ENCODE measurements around the gene CHEK2. TPM values are rescaled to one million over a fixed set of nuclear protein-coding genes. Genes with fewer than 3 reads are reported as not detected.
"Not testable (repeated sequence)": the region's sequence is repeated elsewhere in the genome, so short reads cannot be mapped to it uniquely, and the experiment has no call there.

Gene CHEK2
- total RNA-seq, 1 experiment from 2014 or later: 27.3 TPM

DNA sequence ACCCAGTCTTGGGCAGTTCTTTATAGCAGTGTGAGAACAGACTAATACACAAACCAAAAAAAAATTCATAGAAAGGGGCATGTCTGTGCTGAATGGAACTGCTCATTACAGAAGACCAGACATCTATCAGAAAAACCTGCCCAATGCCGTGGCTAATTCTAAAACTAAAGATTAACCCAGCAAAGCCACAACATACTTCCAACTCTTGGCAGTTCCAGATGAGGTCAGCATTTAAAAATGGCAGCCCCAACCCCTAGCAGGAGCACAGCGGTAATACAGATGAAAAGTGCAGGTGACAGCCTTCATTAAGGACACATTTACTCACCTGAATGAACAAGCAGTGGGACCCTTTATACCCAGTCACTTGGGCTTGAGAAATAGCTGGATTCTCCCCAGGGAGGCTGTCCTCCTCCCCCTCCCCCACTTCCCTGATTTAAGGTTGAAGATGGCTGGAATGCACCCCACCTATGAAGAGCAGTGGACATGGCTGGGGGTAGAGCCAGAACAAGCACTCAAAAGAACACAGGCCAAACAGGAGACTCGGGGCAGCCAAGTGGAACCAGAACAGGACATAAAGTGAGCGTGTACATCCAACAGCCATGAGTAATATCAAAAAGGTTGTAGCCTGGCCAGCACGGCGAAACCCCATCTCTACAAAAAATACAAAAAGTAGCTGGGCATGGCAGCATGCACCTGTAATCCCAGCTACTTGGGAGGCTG, 48.4 kb downstream of the CHEK2 start:
- not testable (repeated sequence) for DNase-seq (ENCODE audit: low spot score)

DNA sequence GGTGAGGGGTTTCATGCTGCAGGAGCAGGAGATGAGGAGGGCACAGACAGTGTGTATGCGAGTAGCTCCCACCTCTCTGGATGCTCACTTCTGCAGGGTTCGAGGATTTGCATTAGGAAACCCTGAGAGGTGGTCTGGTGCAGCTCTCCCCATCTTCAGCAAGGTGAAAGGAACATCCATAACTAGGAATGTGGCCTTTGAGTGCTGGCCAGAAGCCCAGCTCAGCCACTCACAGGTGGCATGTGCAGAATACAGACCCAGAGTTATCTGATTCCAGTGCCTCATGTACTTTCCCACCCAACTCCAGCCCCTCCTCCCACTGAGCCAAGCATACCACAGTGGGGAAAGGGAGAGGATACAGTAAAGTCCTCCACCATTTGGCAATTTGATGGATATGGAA, 51.8 kb downstream of the CHEK2 start:
- not testable (repeated sequence) for DNase-seq (ENCODE audit: low spot score)

DNA sequence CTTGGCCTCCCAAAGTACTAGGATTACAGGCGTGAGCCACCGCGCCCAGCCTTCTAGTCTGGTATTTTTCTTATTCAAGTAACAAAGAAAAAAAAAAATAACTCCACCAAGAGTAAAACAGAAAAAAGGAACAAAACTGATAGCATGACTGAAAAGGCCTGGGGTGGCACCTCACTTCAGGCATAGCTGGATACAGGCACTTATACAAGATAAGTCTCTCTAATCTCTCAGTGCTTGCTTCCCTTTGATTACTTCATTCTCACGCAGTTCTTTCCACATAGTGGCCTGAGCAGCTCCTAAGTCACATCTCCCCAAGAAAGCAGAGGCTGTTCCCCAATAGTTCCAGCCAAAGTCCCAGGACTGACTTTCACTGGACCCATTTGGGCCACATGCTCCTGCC, 58.7 kb downstream of the CHEK2 start:
- not testable (repeated sequence) for DNase-seq (ENCODE audit: low spot score)

DNA sequence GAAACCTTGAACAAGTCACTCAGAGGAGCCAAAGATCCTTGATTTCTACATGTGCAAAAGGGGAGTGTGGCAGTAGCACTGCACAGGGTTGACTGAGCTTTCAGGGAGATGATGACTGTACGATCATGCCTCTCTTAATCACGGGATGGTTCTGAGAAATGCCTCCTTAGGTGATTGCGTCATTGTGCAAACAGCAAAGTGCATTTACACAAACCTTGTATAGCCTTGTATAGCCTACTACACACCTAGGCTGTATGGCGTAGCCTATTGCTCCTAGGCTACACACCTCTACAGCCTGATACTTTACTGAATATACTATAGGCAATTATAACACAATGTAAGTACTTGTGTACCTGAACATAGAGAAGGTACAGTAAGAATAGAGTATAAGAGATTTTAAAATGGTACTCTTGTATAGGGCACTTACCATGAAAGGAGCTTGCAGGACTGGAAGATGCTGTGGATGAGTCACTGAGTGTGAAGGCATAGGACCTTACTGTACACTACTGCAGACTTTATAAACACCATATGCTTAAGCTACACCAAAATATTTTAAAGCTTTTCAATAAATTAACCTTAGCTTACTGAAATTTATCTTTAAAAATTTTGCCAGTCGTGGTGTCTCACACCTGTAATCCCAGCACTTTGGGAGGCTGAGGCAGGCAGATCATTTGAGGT, 60.7 kb downstream of the CHEK2 start:
- not testable (repeated sequence) for DNase-seq (ENCODE audit: low spot score)

DNA sequence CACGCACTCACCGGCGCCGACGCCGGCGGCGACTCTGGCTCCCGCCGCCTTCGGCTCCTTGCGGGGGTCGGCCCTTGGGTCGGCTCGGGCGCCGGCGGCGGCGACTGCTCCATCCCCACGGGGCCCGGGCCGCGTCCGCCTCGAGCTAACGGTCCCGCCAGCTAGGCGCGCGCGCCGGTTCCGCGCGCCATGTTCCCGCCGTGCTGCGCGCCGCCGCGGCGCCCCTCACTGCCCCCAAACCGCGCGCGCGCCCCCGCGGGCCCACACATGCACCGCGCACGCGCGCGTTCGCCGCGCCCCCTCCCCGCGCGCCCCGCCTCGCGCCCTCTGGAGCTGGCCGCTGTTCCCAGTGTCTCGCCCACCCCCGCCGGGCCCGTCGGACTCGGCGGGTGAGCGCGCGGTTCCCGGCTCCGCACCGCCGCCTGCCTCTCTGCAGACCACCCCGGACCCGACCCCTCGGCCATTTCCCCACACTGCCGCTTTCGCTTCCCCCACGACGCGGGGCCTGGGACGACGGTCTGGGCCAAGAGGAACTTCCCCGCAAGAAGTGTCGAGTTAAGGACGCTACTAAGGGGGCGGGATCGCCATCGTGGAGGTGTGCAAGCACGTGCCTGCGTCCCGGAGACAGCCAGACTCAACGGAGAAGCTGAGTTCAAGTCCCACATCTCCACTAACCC, 61.9 kb downstream of the CHEK2 start, which contains the start of gene TTC28:
TSS of gene TTC28 (minus strand) at position 230 of the 677 bp plus-strand sequence. CDS start at position 113, 117 bp downstream.
- not testable (repeated sequence) for DNase-seq (ENCODE audit: low spot score)

DNA sequence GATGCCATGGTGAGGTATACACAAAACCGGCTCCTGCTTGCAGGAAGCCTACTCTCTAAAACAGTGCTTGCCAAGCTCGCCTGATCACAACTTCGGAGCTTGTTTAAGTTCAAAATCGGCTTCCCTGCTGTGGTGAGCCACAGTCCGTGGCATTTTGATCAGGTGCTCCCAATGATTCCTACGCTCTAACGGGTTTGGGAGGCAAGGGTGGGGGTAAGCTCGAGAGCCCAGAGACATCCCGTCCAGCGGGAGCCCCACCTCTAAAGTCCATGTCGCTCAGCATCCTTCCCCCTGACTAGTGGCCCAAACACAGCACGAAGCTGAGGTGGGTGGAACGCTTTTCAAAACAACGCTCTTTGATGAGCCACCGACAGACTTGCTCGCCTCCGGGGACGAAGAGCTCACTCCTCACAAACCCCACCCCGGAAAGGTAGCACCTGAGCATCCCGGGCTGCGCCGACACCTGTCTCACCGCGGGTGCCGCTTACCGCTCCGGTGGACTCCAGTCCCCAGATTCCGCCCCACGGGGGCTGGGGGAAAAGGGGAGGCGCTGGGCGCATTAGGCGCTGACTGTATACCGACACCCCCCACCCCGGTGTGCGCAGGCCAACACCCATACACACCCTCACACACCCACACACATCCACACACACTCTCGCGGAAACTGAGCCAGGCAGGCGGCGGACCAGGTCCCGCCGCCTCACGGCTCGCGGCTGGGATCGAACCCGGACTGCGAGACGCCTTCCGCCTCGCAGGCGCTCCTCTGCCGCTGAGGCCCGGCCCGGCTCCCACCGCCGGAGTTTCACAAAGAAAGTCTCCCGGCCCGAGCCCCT, 62.6 kb downstream of the CHEK2 start:
- DNase-seq (ENCODE audit: low spot score): not testable (repeated sequence)

DNA sequence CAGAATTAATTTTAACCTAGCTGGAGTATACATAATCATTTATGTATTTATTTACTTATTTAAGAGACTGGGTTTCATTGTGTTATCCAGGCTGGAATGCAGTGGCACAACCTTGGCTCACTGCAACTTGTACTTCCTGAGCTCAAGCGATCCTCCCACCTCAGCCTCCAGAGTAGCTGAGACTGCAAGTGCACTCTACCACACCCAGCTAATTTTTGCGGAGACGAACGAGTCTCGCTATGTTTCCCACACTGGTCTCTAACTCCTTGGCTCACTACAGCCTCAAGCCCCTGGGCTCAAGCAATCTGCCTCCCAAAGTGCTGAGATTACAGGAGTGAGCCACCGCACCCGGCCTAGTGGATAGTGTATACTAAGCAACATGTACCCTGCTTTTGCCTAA, 63.5 kb downstream of the CHEK2 start:
- not testable (repeated sequence) for DNase-seq (ENCODE audit: low spot score)

DNA sequence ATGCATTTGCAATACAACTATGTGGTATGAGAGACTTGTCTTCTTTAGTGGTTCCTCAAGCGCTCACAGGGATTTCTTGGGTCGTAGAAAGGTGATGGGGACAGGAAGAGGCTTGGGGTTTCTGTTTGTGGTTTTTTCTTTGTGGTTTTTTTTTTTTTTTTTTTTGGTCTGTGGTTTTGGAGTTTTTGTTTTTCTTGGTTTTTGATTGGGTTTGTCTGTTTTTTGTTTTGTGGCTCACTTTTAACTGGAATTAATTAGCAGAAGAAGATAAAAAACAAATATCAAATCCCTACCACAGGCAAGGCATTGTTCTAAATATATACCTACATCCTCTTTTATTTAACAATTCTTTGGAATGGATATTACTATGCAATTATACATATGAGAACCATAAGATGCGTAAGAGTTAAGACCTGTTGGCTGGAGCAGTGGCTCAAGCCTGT, 67.5 kb downstream of the CHEK2 start:
- peak; percentile 51 for DNase-seq (ENCODE audit: low spot score)

DNA sequence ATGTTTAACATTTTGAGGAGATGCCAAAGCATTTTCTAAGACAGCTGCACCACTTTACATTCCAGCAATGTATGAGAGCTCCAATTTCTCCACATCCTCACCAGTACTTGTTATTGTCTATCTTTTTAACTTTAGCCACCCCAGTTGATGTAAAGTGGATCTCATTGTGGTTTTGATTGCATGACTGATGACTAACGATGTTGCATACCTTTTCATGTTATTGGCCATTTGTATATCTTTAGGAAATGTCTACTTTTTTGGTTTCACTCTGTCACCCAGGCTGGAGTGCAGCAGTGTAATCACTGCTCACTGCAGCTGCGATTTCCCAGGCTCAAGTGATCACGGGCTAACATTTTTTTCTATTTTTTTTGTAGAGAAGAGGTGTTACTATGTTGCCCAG, 70.9 kb downstream of the CHEK2 start:
- DNase-seq (ENCODE audit: low spot score): no peak

DNA sequence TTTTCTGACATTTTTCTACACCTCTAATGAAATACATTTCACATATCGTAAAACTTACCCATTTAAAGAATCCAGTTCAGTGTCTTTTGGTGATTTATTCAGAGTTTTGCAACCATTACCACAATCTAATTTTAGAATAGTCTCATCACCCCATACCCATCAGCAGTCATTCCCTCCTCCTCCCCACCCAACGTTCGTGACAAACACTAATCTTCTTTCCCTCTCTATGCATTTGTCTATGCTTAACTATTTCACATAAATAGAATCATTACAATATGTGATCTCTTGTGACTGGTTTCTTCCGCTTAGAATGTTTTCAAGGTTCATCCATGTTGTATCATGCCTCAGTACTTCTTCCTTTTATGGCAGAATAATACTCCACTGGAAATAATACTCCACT, 71.5 kb downstream of the CHEK2 start:
- no peak for DNase-seq (ENCODE audit: low spot score)

DNA sequence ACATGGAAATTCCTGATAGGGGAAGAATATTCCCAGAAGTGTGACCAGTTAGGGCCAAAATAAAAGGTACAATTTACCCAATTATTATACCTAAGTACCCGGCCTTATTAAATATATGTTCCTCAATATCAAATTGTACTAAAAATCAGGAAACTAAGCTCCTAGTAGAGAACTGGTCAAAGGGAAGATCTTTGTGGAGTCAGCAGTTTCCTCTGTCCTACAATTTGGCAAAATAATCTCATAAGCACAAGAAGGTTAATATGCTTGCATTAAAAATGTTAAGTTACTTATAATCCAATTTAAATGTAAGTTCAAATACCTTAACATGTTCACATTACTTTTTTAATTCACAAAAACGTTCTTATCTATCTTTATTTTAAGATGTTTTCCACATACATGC, 72.2 kb downstream of the CHEK2 start:
- no peak for DNase-seq (ENCODE audit: low spot score)

DNA sequence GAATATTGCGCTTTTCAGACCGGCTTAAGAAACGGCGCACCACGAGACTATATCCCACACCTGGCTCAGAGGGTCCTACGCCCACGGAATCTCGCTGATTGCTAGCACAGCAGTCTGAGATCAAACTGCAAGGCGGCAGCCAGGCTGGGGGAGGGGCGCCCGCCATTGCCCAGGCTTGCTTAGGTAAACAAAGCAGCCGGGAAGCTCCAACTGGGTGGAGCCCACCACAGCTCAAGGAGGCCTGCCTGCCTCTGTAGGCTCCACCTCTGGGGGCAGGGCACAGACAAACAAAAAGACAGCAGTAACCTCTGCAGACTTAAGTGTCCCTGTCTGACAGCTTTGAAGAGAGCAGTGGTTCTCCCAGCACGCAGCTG, 78.1 kb downstream of the CHEK2 start:
- not testable (repeated sequence) for DNase-seq (ENCODE audit: low spot score)

DNA sequence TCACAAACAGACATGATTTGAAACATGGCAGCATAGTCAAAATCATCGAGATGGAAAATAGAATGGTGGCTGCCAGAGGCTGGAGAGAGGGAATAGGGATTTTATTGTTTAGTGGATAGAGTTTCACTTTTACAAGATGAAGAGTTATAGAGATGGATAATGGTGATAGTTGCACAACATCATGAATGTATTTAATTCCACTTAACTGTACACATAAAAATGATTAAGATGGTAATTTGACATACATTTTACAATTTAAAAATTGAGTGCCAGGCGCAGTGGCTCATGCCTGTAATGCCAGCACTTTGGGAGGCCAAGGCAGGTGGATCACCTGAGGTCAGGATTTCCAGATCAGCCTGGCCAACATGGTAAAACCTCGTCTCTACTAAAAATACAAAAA, 83.2 kb downstream of the CHEK2 start:
- no peak for DNase-seq (ENCODE audit: low spot score)

DNA sequence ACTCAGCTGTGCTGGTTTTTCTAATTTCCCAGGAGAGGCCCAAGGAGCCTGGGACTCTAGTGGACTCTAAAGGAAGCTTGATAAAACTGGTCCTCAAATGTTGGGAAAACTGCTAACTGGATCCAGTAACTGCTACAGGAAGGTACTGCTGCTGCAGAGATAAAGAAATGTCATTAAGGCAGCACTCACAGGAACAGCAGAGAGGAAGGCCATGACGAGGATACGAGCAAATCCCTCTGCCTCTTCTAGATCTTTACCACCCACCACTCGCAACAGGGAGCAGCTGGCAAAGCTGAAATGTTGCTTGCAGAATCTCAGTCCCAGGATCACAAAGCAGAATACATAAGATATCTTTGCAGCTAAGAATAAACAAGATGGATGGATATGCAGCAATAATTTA, 85.4 kb downstream of the CHEK2 start:
- no peak for DNase-seq (ENCODE audit: low spot score)

DNA sequence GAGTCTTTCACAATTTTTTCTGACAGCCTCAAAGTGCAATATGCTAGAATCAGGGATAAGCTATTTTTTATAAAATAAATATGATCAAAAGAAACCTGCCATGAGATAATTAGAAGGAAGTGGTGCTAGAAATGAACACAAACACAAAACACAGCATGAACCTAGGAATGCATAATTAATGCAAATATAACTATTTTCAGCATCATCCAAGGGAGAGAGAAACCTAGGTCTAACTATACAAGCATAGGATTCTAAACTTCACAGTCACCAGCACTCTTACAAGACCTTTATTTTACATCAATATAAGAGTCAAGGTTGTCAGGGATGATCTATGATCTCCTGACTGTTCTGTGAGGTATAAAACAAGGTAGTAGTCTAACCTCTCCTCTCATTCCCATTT, 91.2 kb downstream of the CHEK2 start:
- DNase-seq (ENCODE audit: low spot score): no peak

DNA sequence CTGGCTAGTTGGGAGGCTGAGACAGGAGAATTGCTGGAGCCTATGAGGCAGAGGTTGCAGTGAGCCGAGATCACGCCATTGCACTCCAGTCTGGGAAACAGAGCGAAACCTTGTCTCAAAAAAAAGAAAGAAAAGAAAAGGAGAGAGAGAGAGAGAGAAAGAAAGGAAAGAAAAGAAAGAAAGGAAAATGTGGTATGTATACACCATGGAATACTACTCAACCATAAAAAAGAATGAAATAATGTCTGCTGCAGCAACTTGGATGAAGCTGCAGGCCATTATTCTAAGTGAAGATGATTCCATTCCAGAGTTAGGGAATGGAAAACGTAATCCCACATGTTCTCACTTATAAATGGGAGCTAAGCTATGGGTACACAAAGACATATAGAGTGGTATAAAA, 92.8 kb downstream of the CHEK2 start:
- DNase-seq (ENCODE audit: low spot score): no peak

DNA sequence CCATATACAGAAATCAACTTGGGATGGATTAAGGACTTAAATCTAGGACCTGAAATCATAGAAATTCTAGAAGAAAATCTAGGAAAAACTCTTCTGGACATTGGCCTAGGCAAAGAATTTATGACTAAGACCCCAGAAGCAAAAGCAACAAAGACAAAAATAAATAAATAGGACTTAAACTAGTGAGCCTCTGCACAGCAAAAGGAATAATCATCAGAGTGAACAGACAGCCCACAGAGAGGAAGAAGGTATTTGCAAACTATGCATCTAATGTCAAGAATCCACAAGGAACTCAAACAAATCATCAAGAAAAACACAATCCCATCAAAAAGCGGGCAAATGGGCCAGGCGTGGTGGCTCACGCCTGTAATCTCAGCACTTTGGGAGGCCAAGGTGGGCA, 94.4 kb downstream of the CHEK2 start:
- DNase-seq (ENCODE audit: low spot score): no peak

DNA sequence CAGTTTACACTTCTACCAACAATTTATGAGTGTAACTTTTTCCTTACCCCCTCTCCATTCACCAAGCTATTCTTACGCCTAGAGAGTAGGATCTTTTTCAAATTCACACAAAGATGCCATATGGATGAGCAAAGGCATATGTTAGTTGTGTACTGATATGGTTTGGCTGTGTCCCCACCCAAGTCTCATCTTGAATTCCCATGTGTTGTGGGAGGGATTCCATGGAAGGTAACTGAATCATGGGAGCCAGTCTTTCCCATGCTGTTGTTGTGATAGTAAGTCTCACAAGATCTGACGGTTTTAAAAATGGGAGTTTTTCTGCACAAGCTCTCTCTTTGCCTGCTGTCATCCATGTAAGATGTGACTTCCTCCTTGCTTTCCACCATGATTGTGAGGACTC, 102.3 kb downstream of the CHEK2 start:
- DNase-seq (ENCODE audit: low spot score): no peak

Data from A172 (cell line).